ENCODE results near the gene COL23A1. TPM values are rescaled to one million over a fixed set of nuclear protein-coding genes. Genes with fewer than 3 reads are reported as not detected.

COL23A1 gene
- total and polyA plus RNA-seq, 2 of the 8 experiments (the other 6 are each of a cell fraction or from before 2014, with no cell fraction given): 3.1 to 4.7 TPM

- DNase-seq (ENCODE audit: low read depth in 1 of 2, low spot score in 2 of 2) (peak; percentile 67 to 68), FAIRE-seq (peak; percentile 75)
- no peak overlapping the region for H3K23ac ChIP-seq (ENCODE audit: insufficient read length)
- no peaks in the 10 kb centered on the region; the same call in 1 of the 2 replicates for H3K79me1 ChIP-seq (ENCODE audit: low read depth, low read length)
- H3K9me3 ChIP-seq (ENCODE audit: insufficient read depth in 2 of 2, low read depth in 1 of 2, low read length in 1 of 2): no peaks in the 10 kb centered on the region
- no peaks in the 10 kb centered on the region for H4K20me1 ChIP-seq (replicated peaks in 1 of 2; ENCODE audit: control insufficient read depth in 1 of 2, insufficient read depth in 2 of 2, low read length in 2 of 2)
- H4K5ac ChIP-seq (ENCODE audit: insufficient read length, low read depth, low read length): no peak overlapping the region
- 38% methylated on average over 14 of the region's 14 CpGs; no CpG with 5 or more reads in 1 of the 2 experiments for WGBS, 2 experiments (ENCODE audit: extremely low coverage in 1 of 2, insufficient coverage in 1 of 2, insufficient read length in 1 of 2, insufficient replicate concordance in 2 of 2, low coverage in 1 of 2, low lambda C conversion rate in 2 of 2, missing lambda C conversion rate in 1 of 2)
- H2BK120ac ChIP-seq (replicated peaks; ENCODE audit: low read depth, low read length): no peak overlapping the region
- 0 out of 4 replicates have a peak overlapping the region, but pooled peaks of 1 of the 2 experiments have one; percentile 2 for H3K4me2 ChIP-seq (ENCODE audit: insufficient read depth in 1 of 2, low read depth in 2 of 2, low read length in 2 of 2)
- no peak overlapping the region for H3K14ac ChIP-seq (ENCODE audit: insufficient read length)
- H3K23me2 ChIP-seq (ENCODE audit: low read depth, low read length): no peaks in the 10 kb centered on the region
- no peak overlapping the region for H2AFZ ChIP-seq (ENCODE audit: low read length)
- H2BK20ac ChIP-seq (ENCODE audit: low read length): no peak overlapping the region; the same call in 1 of the 2 replicates
- H3K18ac ChIP-seq (ENCODE audit: extremely low read depth, low read length): peak overlapping the region; percentile 80
- H4K8ac ChIP-seq (ENCODE audit: extremely low read depth, insufficient read depth, low read length): 0 out of 2 replicates have a peak overlapping the region, but pooled peaks have one; percentile 47
- no peaks in the 10 kb centered on the region for H3K79me2 ChIP-seq (ENCODE audit: control insufficient read depth in 1 of 2, insufficient read depth in 2 of 2, low read length in 2 of 2)
- H3K9ac ChIP-seq (replicated peaks in 1 of 4; ENCODE audit: extremely low read depth in 1 of 4, low read depth in 3 of 4, low read length in 3 of 4): no peak overlapping the region
- H2AK5ac ChIP-seq (ENCODE audit: low read depth, low read length): 0 out of 2 replicates have a peak overlapping the region, but pooled peaks have one; percentile 71
- no peaks in the 10 kb centered on the region for H3K36me3 ChIP-seq (ENCODE audit: control insufficient read depth in 2 of 4, insufficient read depth in 4 of 4, low read length in 3 of 4)
- H2BK15ac ChIP-seq (ENCODE audit: low read length): peak overlapping the region; percentile 88; the same call in 1 of the 2 replicates
- POLR2A ChIA-PET (ENCODE audit: partially characterized antibody): interaction anchor here (0.9 to 1.4 kb wide), 6 partner anchors 10 to 32 kb away, joined by 3 to 6 read pairs (median 4); no protein-coding TSS in a partner anchor
- H3K4ac ChIP-seq (replicated peaks; ENCODE audit: insufficient read length, low read depth, low read length): no peak overlapping the region
- H3K4me3 ChIP-seq (ENCODE audit: extremely low read depth in 1 of 4, insufficient read depth in 2 of 4, low read depth in 3 of 4, low read length in 4 of 4): no peak overlapping the region
- 0 out of 2 replicates have a peak overlapping the region, but pooled peaks have one; percentile 39 for H3K27ac ChIP-seq (ENCODE audit: low read depth, low read length)
- H3K27me3 ChIP-seq (replicated peaks in 1 of 4; ENCODE audit: control insufficient read depth in 3 of 4, extremely low read depth in 1 of 4, insufficient read depth in 3 of 4, low read length in 3 of 4): peaks cover 0 to 2% (median 0%) of the 10 kb centered on the region in 4 experiments; a peak in 2 of 7 replicates
- H4K91ac ChIP-seq (replicated peaks; ENCODE audit: insufficient read length, low read length): no peak overlapping the region
- H3K56ac ChIP-seq (replicated peaks; ENCODE audit: insufficient read length, low read depth, low read length): peak overlapping the region; percentile 3
- H2BK12ac ChIP-seq (ENCODE audit: low read depth, low read length): peak overlapping the region; percentile 81
- CTCF ChIA-PET (ENCODE audit: partially characterized antibody): interaction anchor here (1.8 to 2.5 kb wide), 3 partner anchors 9 to 272 kb away, joined by 4 to 9 read pairs (median 8); no protein-coding TSS in a partner anchor
- H2BK5ac ChIP-seq (ENCODE audit: low read depth, low read length): peak overlapping the region; percentile 67; the same call in 1 of the 2 replicates
- H3K4me1 ChIP-seq (replicated peaks in 1 of 4; ENCODE audit: control insufficient read depth in 3 of 4, insufficient read depth in 4 of 4, low read length in 3 of 4): peaks cover 2 to 13% (median 6%) of the 10 kb centered on the region in 4 experiments; a peak in 6 of 7 replicates
- TF ChIP-seq CHD2 (IDR thresholded peaks at IDR 0.05; ENCODE audit: low read length) (0 out of 2 replicates have a peak, but pooled peaks have one; percentile 27), YY1 (IDR thresholded peaks at IDR 0.05; ENCODE audit: low read depth, low read length) (no peak), CREB1 (IDR thresholded peaks at IDR 0.05) (0 out of 2 replicates have a peak, but pooled peaks have one; percentile 37), KDM4A (IDR thresholded peaks at IDR 0.05; ENCODE audit: low read depth, low read length, severe bottlenecking) (no peak), BACH1 (IDR thresholded peaks at IDR 0.05; ENCODE audit: low read length) (no peak), E2F6 (IDR thresholded peaks at IDR 0.05) (peak; percentile 99), SRF (IDR thresholded peaks at IDR 0.05; ENCODE audit: low read depth, low read length) (no peak)
These were observed 34.4 kb downstream of the COL23A1 start for GRCh38 chr5:178555771-178556211.

Data from H1 (cell line).